CD4-positive, alpha-beta T cell treated with Interleukin-6 at 100 ng/mL for 8 hours (primary cell): ENCODE measurements around the gene NAP1L1.

Source experiments
- DNase-seq: peaks from one replicate; pipeline ENCODE4 v3.0.0-alpha.2; 2020; ENCODE audit warnings: mixed read lengths, low spot score

The NAP1L1 gene

GRCh38 chr12:76037130-76038103, 47.1 kb downstream of the NAP1L1 start:
- peak; percentile 65 for DNase-seq

- no peak for DNase-seq
Measured at GRCh38 chr12:76035045-76035444, 49.4 kb downstream of the NAP1L1 start.

- DNase-seq, result no peak
Measured at GRCh38 chr12:76033081-76034011, 51.1 kb downstream of the NAP1L1 start.

GRCh38 chr12:76032043-76032981, 52.2 kb downstream of the NAP1L1 start:
- DNase-seq, result peak; percentile 15

- DNase-seq, result peak; percentile 92
Measured at GRCh38 chr12:76031414-76032042, 53.0 kb downstream of the NAP1L1 start, which contains the start of gene PHLDA1. PHLDA1 (minus strand) TSS chr12:76031776.

- DNase-seq, result no peak
Measured at GRCh38 chr12:76031081-76031413, 53.4 kb downstream of the NAP1L1 start.

GRCh38 chr12:76030341-76031080, 54.0 kb downstream of the NAP1L1 start:
- peak; percentile 50 for DNase-seq

- no peak for DNase-seq
Measured at GRCh38 chr12:76029982-76030340, 54.5 kb downstream of the NAP1L1 start.

- no peak for DNase-seq
Measured at GRCh38 chr12:76028571-76029277, 55.8 kb downstream of the NAP1L1 start.

GRCh38 chr12:76026643-76027063, 57.8 kb downstream of the NAP1L1 start:
- DNase-seq, result no peak

GRCh38 chr12:76025601-76026575, 58.6 kb downstream of the NAP1L1 start:
- no peak for DNase-seq

GRCh38 chr12:76024942-76025600, 59.4 kb downstream of the NAP1L1 start:
- DNase-seq, result no peak

- DNase-seq, result no peak
Measured at GRCh38 chr12:76024102-76024781, 60.2 kb downstream of the NAP1L1 start.

- DNase-seq, result no peak
Measured at GRCh38 chr12:76023069-76023690, 61.3 kb downstream of the NAP1L1 start.

- no peak for DNase-seq
Measured at GRCh38 chr12:76022506-76022905, 62.0 kb downstream of the NAP1L1 start.

- DNase-seq, result peak; percentile 76
Measured at GRCh38 chr12:76020731-76021672, 63.5 kb downstream of the NAP1L1 start.
